Colonic mucosa (tissue), 4 donors: ENCODE measurements around the gene TTLL12. TPM values are rescaled to one million over a fixed set of nuclear protein-coding genes. Genes with fewer than 3 reads are reported as not detected.

ENCODE experiments used
- DNase-seq: peaks from one replicate; pipeline ENCODE4 v3.0.0-alpha.2; 2020
- H3K27ac ChIP-seq: fragments of 200-600 bp; one replicate; pipeline ENCODE4 v1.8.0; 2021
- H3K27me3 ChIP-seq: fragments of 200-600 bp; one replicate; pipeline ENCODE4 v1.8.0; 2021
- H3K36me3 ChIP-seq: fragments of 200-600 bp; one replicate; pipeline ENCODE4 v1.8.0; 2021
- H3K4me1 ChIP-seq: fragments of 200-600 bp; one replicate; pipeline ENCODE4 v1.8.0; 2021; ENCODE audit warnings: mild to moderate bottlenecking
- H3K4me3 ChIP-seq: fragments of 200-600 bp; one replicate; pipeline ENCODE4 v1.8.0; 2021
- H3K9ac ChIP-seq, 2 donors: one replicate each; pipeline ENCODE4 v1.7.0; 2013; ENCODE audit warnings: control low read depth in 2 of 2, low read depth in 2 of 2, low read length in 2 of 2
- H3K9me3 ChIP-seq: fragments of 200-600 bp; one replicate; pipeline ENCODE4 v1.8.0; 2021
- CTCF ChIP-seq: fragments of 200-600 bp; IDR thresholded peaks from one replicate; pipeline ENCODE4 v1.8.0; 2022; ENCODE audit warnings: antibody characterized with exemption, mild to moderate bottlenecking
- intact Hi-C: fragments of 100-400 bp; cut with DNase I; formaldehyde crosslinking; loops from one replicate; pipeline ENCODE4 v1.14.1; 2022
- total RNA-seq, 2 donors: library from RNA; stranded (reverse); fragmentation: NEBNext Ultra II Directional in 1 of 2; extraction: Animal tissue kit (Norgen Biotek cat#: 25700) in 1 of 2; gene quantifications; one replicate each; pipeline ENCODE4 v1.2.1, GENCODE V29; 2021
- donor health status: healthy.
- donor health status: DM: no; HTN: no; CAD: no.
- donor health status: DM: no; HTN: no; CAD: no.

TTLL12 gene
- total RNA-seq, 2 donors from 2014 or later: 89.3 to 147 TPM

GRCh38 chr22:43198126-43198525 lies 11.2 kb upstream of the TTLL12 start:
- no peak for DNase-seq
- intact Hi-C loops: no loop called here
- Histone ChIP-seq H3K27ac (no peak overlapping the region), H3K9ac (no peak overlapping the region), H3K4me1 (no peaks in the 10 kb centered on the region), H3K4me3 (no peak overlapping the region), H3K27me3 (no peaks in the 10 kb centered on the region), H3K36me3 (no peaks in the 10 kb centered on the region), H3K9me3 (no peaks in the 10 kb centered on the region)
- no peak for TF ChIP-seq CTCF

- intact Hi-C loops: no loop called here
- Histone ChIP-seq H3K4me1 (no peaks in the 10 kb centered on the region), H3K9ac (no peak overlapping the region)
These were observed 10.5 kb upstream of the TTLL12 start for GRCh38 chr22:43197271-43197941.

GRCh38 chr22:43191831-43192230 lies 4.9 kb upstream of the TTLL12 start:
- no peak overlapping the region for H3K4me3 ChIP-seq
- H3K4me1 ChIP-seq: no peaks in the 10 kb centered on the region
- no peak overlapping the region for H3K27ac ChIP-seq
- H3K27me3 ChIP-seq: no peaks in the 10 kb centered on the region
- intact Hi-C loops: no loop called here
- DNase-seq: no peak
- no peaks in the 10 kb centered on the region for H3K9me3 ChIP-seq
- no peak for TF ChIP-seq CTCF
- H3K9ac ChIP-seq: no peak overlapping the region
- no peaks in the 10 kb centered on the region for H3K36me3 ChIP-seq

More at GRCh38 chr22:43197271-43197941, 10.5 kb upstream of the TTLL12 start:
- TF ChIP-seq CTCF: no peak
- Histone ChIP-seq H3K4me3 (no peak overlapping the region), H3K27ac (no peak overlapping the region), H3K27me3 (no peaks in the 10 kb centered on the region), H3K9me3 (no peaks in the 10 kb centered on the region), H3K36me3 (no peaks in the 10 kb centered on the region)
- DNase-seq: no peak

- Histone ChIP-seq H3K9ac (no peak overlapping the region), H3K4me1 (peaks cover 11% of the 10 kb centered on the region), H3K36me3 (no peaks in the 10 kb centered on the region), H3K27ac (no peak overlapping the region), H3K9me3 (no peaks in the 10 kb centered on the region), H3K4me3 (no peak overlapping the region), H3K27me3 (no peaks in the 10 kb centered on the region)
- intact Hi-C loops: no loop called here
- DNase-seq: no peak
- TF ChIP-seq CTCF: no peak
These were observed 2.1 kb upstream of the TTLL12 start for GRCh38 chr22:43188829-43189545.

GRCh38 chr22:43187171-43188099 lies 501 bp upstream of the TTLL12 start:
- peak overlapping the region; percentile 31 for H3K4me3 ChIP-seq
- H3K4me1 ChIP-seq: peaks cover 12% of the 10 kb centered on the region
- H3K9me3 ChIP-seq: no peaks in the 10 kb centered on the region
- peak; percentile 98 for DNase-seq
- no peaks in the 10 kb centered on the region for H3K27me3 ChIP-seq
- H3K27ac ChIP-seq: peak overlapping the region; percentile 88
- H3K36me3 ChIP-seq: no peaks in the 10 kb centered on the region
- peak overlapping the region; percentile 51 for H3K9ac ChIP-seq
- intact Hi-C loops: no loop called here
- peak; percentile 65 for TF ChIP-seq CTCF
